GM23338 (cell line): ENCODE measurements around the gene UGT2B17. TPM values are rescaled to one million over a fixed set of nuclear protein-coding genes. Genes with fewer than 3 reads are reported as not detected.

Experiments
- ATAC-seq: fragments of 200-7000 bp; cut with Tn5 transposase; 3 replicates; pipeline ENCODE4 v1.9.1; 2020
- DNase-seq: peaks from one replicate; pipeline ENCODE4 v3.0.0-alpha.2; 2015; ENCODE audit warnings: low spot score
- H2AFZ ChIP-seq: fragments of 200-600 bp; sonication (generic); 2 replicates; pipeline ENCODE4 v1.8.0; 2016; ENCODE audit warnings: antibody characterized with exemption, mild to moderate bottlenecking, moderate library complexity
- H3F3A ChIP-seq: fragments of 200-600 bp; sonication (generic); replicated peaks from 2 replicates; pipeline ENCODE4 v1.8.0; 2017; ENCODE audit warnings: antibody characterized with exemption, mixed run types, low read depth
- H3K27ac ChIP-seq: fragments of 200-600 bp; sonication (generic); 2 replicates; pipeline ENCODE4 v1.6.1; 2016; ENCODE audit warnings: low read depth
- H3K27me3 ChIP-seq: fragments of 200-600 bp; sonication (generic); 2 replicates; pipeline ENCODE4 v1.8.0; 2016; ENCODE audit warnings: mild to moderate bottlenecking, mixed run types, moderate library complexity; ENCODE audit not compliant: insufficient read depth
- H3K36me3 ChIP-seq: fragments of 200-600 bp; sonication (generic); 2 replicates; pipeline ENCODE4 v1.8.0; 2016; ENCODE audit warnings: mild to moderate bottlenecking; ENCODE audit not compliant: insufficient read depth
- H3K4me1 ChIP-seq: fragments of 200-600 bp; sonication (generic); 2 replicates; pipeline ENCODE4 v1.8.0; 2016; ENCODE audit warnings: mild to moderate bottlenecking, moderate library complexity; ENCODE audit not compliant: insufficient read depth
- H3K4me2 ChIP-seq: fragments of 200-600 bp; sonication (generic); 2 replicates; pipeline ENCODE4 v1.7.1; 2017; ENCODE audit warnings: mixed run types
- H3K4me3 ChIP-seq: fragments of 200-600 bp; sonication (generic); 2 replicates; pipeline ENCODE4 v1.6.1; 2016; ENCODE audit warnings: mixed run types
- H3K79me2 ChIP-seq: fragments of 200-600 bp; sonication (generic); replicated peaks from 2 replicates; pipeline ENCODE4 v1.8.0; 2017; ENCODE audit warnings: mild to moderate bottlenecking; ENCODE audit not compliant: insufficient read depth
- H3K9me2 ChIP-seq: fragments of 200-600 bp; sonication (generic); 2 replicates; pipeline ENCODE4 v1.8.0; 2017; ENCODE audit not compliant: insufficient read depth
- H4K20me1 ChIP-seq: fragments of 200-600 bp; sonication (generic); replicated peaks from 2 replicates; pipeline ENCODE4 v1.8.0; 2017; ENCODE audit warnings: mild to moderate bottlenecking; ENCODE audit not compliant: insufficient read depth
- H3K27ac Mint-ChIP-seq: 2 replicates; pipeline ENCODE4 v1.8.0; 2020; ENCODE audit warnings: inconsistent platforms, mild to moderate bottlenecking, moderate library complexity, mixed read lengths
- H3K27me3 Mint-ChIP-seq: 3 replicates; pipeline ENCODE4 v1.8.0; 2022; ENCODE audit warnings: low read depth, mild to moderate bottlenecking, moderate library complexity, mixed read lengths, inconsistent platforms; ENCODE audit not compliant: insufficient read depth, poor library complexity
- H3K36me3 Mint-ChIP-seq: 3 replicates; pipeline ENCODE4 v1.8.0; 2021; ENCODE audit warnings: low read depth, mild to moderate bottlenecking, inconsistent platforms, moderate library complexity, mixed read lengths
- H3K4me1 Mint-ChIP-seq: 3 replicates; pipeline ENCODE4 v1.8.0; 2020; ENCODE audit warnings: mild to moderate bottlenecking, inconsistent platforms, mixed read lengths
- H3K4me3 Mint-ChIP-seq: 3 replicates; pipeline ENCODE4 v1.8.0; 2021; ENCODE audit warnings: moderate library complexity, mild to moderate bottlenecking, inconsistent platforms, mixed read lengths
- H3K9me3 Mint-ChIP-seq: 3 replicates; pipeline ENCODE4 v1.8.0; 2020; ENCODE audit warnings: moderate library complexity, mild to moderate bottlenecking, inconsistent platforms, mixed read lengths
- CREB1 ChIP-seq: fragments of 250-450 bp; sonication (Bioruptor Pico); IDR thresholded peaks from 2 replicates; pipeline ENCODE4 v1.5.0; 2020; ENCODE audit warnings: low read depth, mild to moderate bottlenecking, moderate library complexity
- CTCF ChIP-seq, 2 experiments: fragments of 200-600 bp in 1 of 2; sonication (generic) in 1 of 2; conservative IDR thresholded peaks; 2 replicates each; pipeline versions ENCODE4 v1.5.1 to v1.6.1; 2016 to 2017; ENCODE audit warnings: antibody characterized with exemption in 2 of 2, low read depth in 2 of 2, mild to moderate bottlenecking in 2 of 2, moderate library complexity in 1 of 2
- ETS1 ChIP-seq: IDR thresholded peaks from 2 replicates; pipeline ENCODE4 v1.6.1; 2016; ENCODE audit warnings: antibody characterized with exemption
- EZH2 ChIP-seq: fragments of 200-600 bp; sonication (generic); IDR thresholded peaks from one replicate; pipeline ENCODE4 v1.8.0; 2017; ENCODE audit warnings: antibody characterized with exemption, mild to moderate bottlenecking, low read depth; ENCODE audit not compliant: unreplicated experiment
- JUNB ChIP-seq: IDR thresholded peaks from one replicate; pipeline ENCODE4 v1.6.1; 2016; ENCODE audit warnings: antibody characterized with exemption; ENCODE audit not compliant: unreplicated experiment
- POLR2AphosphoS5 ChIP-seq: IDR thresholded peaks from 2 replicates; pipeline ENCODE4 v1.6.1; 2016; ENCODE audit warnings: antibody characterized with exemption, low read depth
- REST ChIP-seq: IDR thresholded peaks from one replicate; pipeline ENCODE4 v1.6.1; 2018; ENCODE audit warnings: antibody characterized with exemption; ENCODE audit not compliant: unreplicated experiment
- STAT1 ChIP-seq: IDR thresholded peaks from one replicate; pipeline ENCODE4 v1.6.1; 2016; ENCODE audit warnings: antibody characterized with exemption; ENCODE audit not compliant: unreplicated experiment
- ZNF114 ChIP-seq: fragments of 250-450 bp; sonication (Bioruptor Pico); IDR thresholded peaks from 2 replicates; pipeline ENCODE4 v1.5.0; 2020; ENCODE audit warnings: mild to moderate bottlenecking, moderate library complexity
- ZNF331 ChIP-seq: fragments of 250-450 bp; sonication (Bioruptor Pico); IDR thresholded peaks from 2 replicates; pipeline ENCODE4 v1.5.0; 2020; ENCODE audit warnings: low read depth, mild to moderate bottlenecking, moderate library complexity
- polyA plus RNA-seq: library from polyadenylated mRNA; unstranded; fragments of >200 nt; fragmentation: Nextera tagmentation; extraction: Ambion mirVana; gene quantifications from 2 replicates; pipeline ENCODE4 v1.2.1, GENCODE V29; 2016
- total RNA-seq: library from RNA; depleted of rRNA; stranded (reverse); fragments of >200 nt; shearing (Covaris generic); gene quantifications from 2 replicates; pipeline ENCODE4 v1.2.3, GENCODE V29; 2014

UGT2B17 gene
- total and polyA plus RNA-seq, 2 experiments from 2014 or later = not detected

GRCh38 chr4:68575081-68575480 is 1.0 kb downstream of the UGT2B17 start (continued):
- TF ChIP-seq REST (no peak), ETS1 (no peak), POLR2AphosphoS5 (no peak)

GRCh38 chr4:68572653-68573170 is 3.4 kb downstream of the UGT2B17 start:
- Histone ChIP-seq H3K9me2 (no peaks in the 10 kb centered on the region), H3K4me1 (no peaks in the 10 kb centered on the region), H3F3A (no peaks in the 10 kb centered on the region), H3K4me3 (no peak overlapping the region), H2AFZ (no peak overlapping the region), H3K4me2 (no peak overlapping the region), H3K27me3 (no peaks in the 10 kb centered on the region), H3K27ac (no peak overlapping the region), H3K36me3 (no peaks in the 10 kb centered on the region), H4K20me1 (no peaks in the 10 kb centered on the region), H3K79me2 (no peaks in the 10 kb centered on the region)
- DNase-seq (no peak), ATAC-seq (no peak)
- H3K4me1 Mint-ChIP-seq = peaks cover 3% of the 10 kb centered on the region; the same call in 1 of the 3 replicates
- H3K4me3 Mint-ChIP-seq = no peak overlapping the region
- peaks cover 3% of the 10 kb centered on the region; the same call in 2 of the 3 replicates for H3K36me3 Mint-ChIP-seq
- H3K27me3 Mint-ChIP-seq = peaks cover 2% of the 10 kb centered on the region
- peaks cover 4% of the 10 kb centered on the region for H3K9me3 Mint-ChIP-seq
- no peak for TF ChIP-seq CREB1 (CRISPR knock-in tag)
- TF ChIP-seq JUNB = no peak
- no peak for TF ChIP-seq ETS1
- TF ChIP-seq STAT1 = no peak
- H3K27ac Mint-ChIP-seq = no peak overlapping the region

- no peaks in the 10 kb centered on the region for H3K36me3 ChIP-seq
- TF ChIP-seq ZNF114 (CRISPR knock-in tag) (no peak), EZH2 (no peak), CTCF (conservative IDR thresholded peaks at IDR 0.05; ENCODE audit: low read depth in 2 of 2) (no peak), ZNF331 (no peak)
Observed at GRCh38 chr4:68570122-68570507, 6.0 kb downstream of the UGT2B17 start.

More at GRCh38 chr4:68570122-68570507, 6.0 kb downstream of the UGT2B17 start:
- no peaks in the 10 kb centered on the region for H3K27me3 ChIP-seq
- Mint-ChIP-seq H3K27me3 (no peaks in the 10 kb centered on the region), H3K9me3 (no peaks in the 10 kb centered on the region; the same call in 2 of the 3 replicates), H3K36me3 (no peaks in the 10 kb centered on the region), H3K4me1 (peaks cover 3% of the 10 kb centered on the region; the same call in 1 of the 3 replicates), H3K4me3 (no peak overlapping the region), H3K27ac (0 out of 2 replicates have a peak overlapping the region, but pooled peaks have one; percentile 34)
- no peak overlapping the region for H3K4me3 ChIP-seq
- H4K20me1 ChIP-seq = no peaks in the 10 kb centered on the region
- no peaks in the 10 kb centered on the region for H3K9me2 ChIP-seq
- H2AFZ ChIP-seq = peak overlapping the region; percentile 87
- H3K4me1 ChIP-seq = 0 out of 2 replicates have a peak, but pooled peaks cover 3% of the 10 kb centered on the region
- no peak overlapping the region for H3K4me2 ChIP-seq
- ATAC-seq = no peak
- no peaks in the 10 kb centered on the region for H3F3A ChIP-seq
- no peaks in the 10 kb centered on the region for H3K79me2 ChIP-seq
- H3K27ac ChIP-seq = no peak overlapping the region
- no peak for DNase-seq
